Neural crest cell (in vitro differentiated cells): ENCODE measurements around the gene ESR1. TPM values are rescaled to one million over a fixed set of nuclear protein-coding genes. Genes with fewer than 3 reads are reported as not detected.
"Not testable (repeated sequence)": the region's sequence is repeated elsewhere in the genome, so short reads cannot be mapped to it uniquely, and the experiment has no call there.

Experiments
- DNase-seq: peaks from one replicate; pipeline ENCODE4 v3.0.0; 2021; ENCODE audit warnings: low read depth, mixed read lengths, low spot score
- H3K27ac Mint-ChIP-seq: one replicate; pipeline ENCODE4 v1.8.0; 2021; ENCODE audit warnings: mild to moderate bottlenecking, mixed read lengths; ENCODE audit not compliant: unreplicated experiment
- H3K27me3 Mint-ChIP-seq: 2 replicates; pipeline ENCODE4 v1.8.0; 2021; ENCODE audit warnings: low read depth, mild to moderate bottlenecking, mixed read lengths
- H3K36me3 Mint-ChIP-seq: 2 replicates; pipeline ENCODE4 v1.8.0; 2021; ENCODE audit warnings: low read depth, mild to moderate bottlenecking, mixed read lengths
- H3K4me1 Mint-ChIP-seq: 2 replicates; pipeline ENCODE4 v1.8.0; 2021; ENCODE audit warnings: mixed read lengths
- H3K4me3 Mint-ChIP-seq: one replicate; pipeline ENCODE4 v1.8.0; 2021; ENCODE audit warnings: mild to moderate bottlenecking, mixed read lengths
- H3K9me3 Mint-ChIP-seq: 2 replicates; pipeline ENCODE4 v1.8.0; 2021; ENCODE audit warnings: mixed read lengths
- CTCF ChIP-seq: fragments of 200-600 bp; sonication (generic); conservative IDR thresholded peaks from 2 replicates; pipeline ENCODE4 v1.5.0; 2021; ENCODE audit warnings: antibody characterized with exemption, mild to moderate bottlenecking
- total RNA-seq: library from RNA; stranded (reverse); gene quantifications from 2 replicates; pipeline ENCODE4 v1.2.1, GENCODE V29; 2021

The ESR1 gene
- total RNA-seq, 1 donor from 2014 or later = not detected

GRCh38 chr6:152023613-152024012 is 216.1 kb downstream of the ESR1 start:
- no peak overlapping the region for H3K27ac Mint-ChIP-seq
- H3K4me3 Mint-ChIP-seq = no peak overlapping the region
- no peaks in the 10 kb centered on the region for H3K4me1 Mint-ChIP-seq
- no peak for DNase-seq
- H3K27me3 Mint-ChIP-seq = no peaks in the 10 kb centered on the region
- TF ChIP-seq CTCF = no peak
- peaks cover 4% of the 10 kb centered on the region for H3K9me3 Mint-ChIP-seq
- H3K36me3 Mint-ChIP-seq = no peaks in the 10 kb centered on the region

GRCh38 chr6:152026291-152026690 is 218.8 kb downstream of the ESR1 start:
- Mint-ChIP-seq H3K9me3 (peaks cover 10% of the 10 kb centered on the region), H3K27me3 (peaks cover 3% of the 10 kb centered on the region), H3K36me3 (no peaks in the 10 kb centered on the region), H3K27ac (no peak overlapping the region), H3K4me1 (no peaks in the 10 kb centered on the region), H3K4me3 (no peak overlapping the region)
- no peak for DNase-seq
- no peak for TF ChIP-seq CTCF

GRCh38 chr6:152026744-152027143 is 219.3 kb downstream of the ESR1 start:
- H3K9me3 Mint-ChIP-seq, H3K27ac Mint-ChIP-seq, DNase-seq, H3K27me3 Mint-ChIP-seq, H3K4me1 Mint-ChIP-seq, H3K36me3 Mint-ChIP-seq, H3K4me3 Mint-ChIP-seq: not testable (repeated sequence)

GRCh38 chr6:152033765-152034164 is 226.3 kb downstream of the ESR1 start:
- not testable (repeated sequence) for DNase-seq, H3K36me3 Mint-ChIP-seq, H3K4me1 Mint-ChIP-seq, H3K27me3 Mint-ChIP-seq, H3K27ac Mint-ChIP-seq, H3K4me3 Mint-ChIP-seq
- peaks cover 13% of the 10 kb centered on the region for H3K9me3 Mint-ChIP-seq

- Mint-ChIP-seq H3K4me1 (no peaks in the 10 kb centered on the region), H3K36me3 (no peaks in the 10 kb centered on the region), H3K27me3 (peaks cover 4% of the 10 kb centered on the region), H3K27ac (no peak overlapping the region), H3K9me3 (peaks cover 11% of the 10 kb centered on the region), H3K4me3 (no peak overlapping the region)
- DNase-seq = no peak
- no peak for TF ChIP-seq CTCF
These were observed 227.1 kb downstream of the ESR1 start for GRCh38 chr6:152034631-152035030.

- H3K27me3 Mint-ChIP-seq = no peaks in the 10 kb centered on the region
- H3K27ac Mint-ChIP-seq = no peak overlapping the region
- H3K4me1 Mint-ChIP-seq = no peaks in the 10 kb centered on the region
- DNase-seq = no peak
- peaks cover 4% of the 10 kb centered on the region for H3K9me3 Mint-ChIP-seq
- no peak overlapping the region for H3K4me3 Mint-ChIP-seq
- TF ChIP-seq CTCF = no peak
- H3K36me3 Mint-ChIP-seq = no peaks in the 10 kb centered on the region
These were observed 238.6 kb downstream of the ESR1 start for GRCh38 chr6:152046118-152046517.

- H3K4me3 Mint-ChIP-seq = no peak overlapping the region
- peaks cover 3% of the 10 kb centered on the region for H3K27me3 Mint-ChIP-seq
- H3K9me3 Mint-ChIP-seq = no peaks in the 10 kb centered on the region
- H3K36me3 Mint-ChIP-seq = no peaks in the 10 kb centered on the region
- TF ChIP-seq CTCF = no peak
- no peaks in the 10 kb centered on the region for H3K4me1 Mint-ChIP-seq
- no peak for DNase-seq
- no peak overlapping the region for H3K27ac Mint-ChIP-seq
These were observed 241.4 kb downstream of the ESR1 start for GRCh38 chr6:152048921-152049320.
